H9 (cell line): Measurements from ENCODE around the gene UNC5B. TPM values are rescaled to one million over a fixed set of nuclear protein-coding genes. Genes with fewer than 3 reads are reported as not detected.

Source experiments
- DNase-seq: peaks from one replicate; pipeline ENCODE4 v3.0.0-alpha.2; 2017
- H2AFZ ChIP-seq: one replicate; pipeline ENCODE4 v1.6.1; 2013; ENCODE audit warnings: mild to moderate bottlenecking, low read length, control low read depth, moderate library complexity
- H2AK5ac ChIP-seq: 2 replicates; pipeline ENCODE4 v1.6.1; 2013; ENCODE audit warnings: low read length, control low read depth, mixed read lengths; ENCODE audit not compliant: insufficient read length
- H2BK120ac ChIP-seq: one replicate; pipeline ENCODE4 v1.6.1; 2013; ENCODE audit warnings: low read depth, mild to moderate bottlenecking, low read length, control low read depth, inconsistent platforms; ENCODE audit not compliant: poor library complexity, severe bottlenecking
- H2BK12ac ChIP-seq: 2 replicates; pipeline ENCODE4 v1.6.1; 2013; ENCODE audit warnings: low read length, control low read depth, mixed read lengths, low read depth; ENCODE audit not compliant: insufficient read length
- H2BK15ac ChIP-seq: 2 replicates; pipeline ENCODE4 v1.6.1; 2013; ENCODE audit warnings: low read depth, low read length, control low read depth
- H2BK20ac ChIP-seq: one replicate; pipeline ENCODE4 v1.6.1; 2013; ENCODE audit warnings: low read depth, mild to moderate bottlenecking, low read length, control low read depth, inconsistent platforms; ENCODE audit not compliant: poor library complexity, severe bottlenecking
- H2BK5ac ChIP-seq: 2 replicates; pipeline ENCODE4 v1.6.1; 2013; ENCODE audit warnings: low read length, control low read depth, mixed read lengths; ENCODE audit not compliant: insufficient read length
- H3K14ac ChIP-seq: 2 replicates; pipeline ENCODE4 v1.6.1; 2013; ENCODE audit warnings: low read length, control low read depth; ENCODE audit not compliant: insufficient read depth
- H3K18ac ChIP-seq: 2 replicates; pipeline ENCODE4 v1.6.1; 2013; ENCODE audit warnings: low read depth, mild to moderate bottlenecking, mixed read lengths, low read length, control low read depth; ENCODE audit not compliant: insufficient read length
- H3K23ac ChIP-seq: 2 replicates; pipeline ENCODE4 v1.6.1; 2013; ENCODE audit warnings: low read length, control low read depth, mixed read lengths, low read depth; ENCODE audit not compliant: insufficient read length
- H3K23me2 ChIP-seq: 2 replicates; pipeline ENCODE4 v1.6.1; 2013; ENCODE audit warnings: low read depth, mild to moderate bottlenecking, mixed read lengths, low read length, control low read depth; ENCODE audit not compliant: insufficient read length, poor library complexity, severe bottlenecking
- H3K27ac ChIP-seq: 2 replicates; pipeline ENCODE4 v1.5.1; 2013; ENCODE audit warnings: low read length, control low read depth, mixed read lengths, low read depth; ENCODE audit not compliant: insufficient read length
- H3K27me3 ChIP-seq: 2 replicates; pipeline ENCODE4 v1.6.1; 2013; ENCODE audit warnings: low read length, control low read depth, inconsistent platforms; ENCODE audit not compliant: insufficient read depth
- H3K4ac ChIP-seq: 2 replicates; pipeline ENCODE4 v1.6.1; 2013; ENCODE audit warnings: low read depth, mild to moderate bottlenecking, control low read depth, inconsistent platforms, low read length, moderate library complexity
- H3K4me1 ChIP-seq: 2 replicates; pipeline ENCODE4 v1.6.1; 2013; ENCODE audit warnings: low read length, control low read depth, inconsistent platforms; ENCODE audit not compliant: insufficient read depth
- H3K4me2 ChIP-seq: 2 replicates; pipeline ENCODE4 v1.6.1; 2013; ENCODE audit warnings: low read length, control low read depth, mixed read lengths; ENCODE audit not compliant: insufficient read length, insufficient read depth
- H3K56ac ChIP-seq: 2 replicates; pipeline ENCODE4 v1.6.1; 2013; ENCODE audit warnings: low read depth, mild to moderate bottlenecking, mixed read lengths, low read length, control low read depth; ENCODE audit not compliant: insufficient read length
- H3K79me1 ChIP-seq: 2 replicates; pipeline ENCODE4 v1.6.1; 2013; ENCODE audit warnings: low read depth, mild to moderate bottlenecking, moderate library complexity, low read length, control low read depth, inconsistent platforms; ENCODE audit not compliant: insufficient read depth, poor library complexity, severe bottlenecking
- H3K79me2 ChIP-seq: 2 replicates; pipeline ENCODE4 v1.6.1; 2013; ENCODE audit warnings: low read length, control low read depth, inconsistent platforms; ENCODE audit not compliant: insufficient read depth
- H3K9ac ChIP-seq: 2 replicates; pipeline ENCODE4 v1.6.1; 2013; ENCODE audit warnings: low read length, control low read depth, mixed read lengths; ENCODE audit not compliant: insufficient read length; ENCODE audit errors: extremely low read depth
- H3K9me3 ChIP-seq: one replicate; pipeline ENCODE4 v1.6.1; 2013; ENCODE audit warnings: low read depth, low read length, inconsistent platforms; ENCODE audit not compliant: control insufficient read depth
- H3T11ph ChIP-seq: one replicate; pipeline ENCODE4 v1.6.1; 2013; ENCODE audit warnings: mild to moderate bottlenecking, low read length, control low read depth, inconsistent platforms
- H4K20me1 ChIP-seq: one replicate; pipeline ENCODE4 v1.6.1; 2013; ENCODE audit not compliant: control insufficient read depth, insufficient read length, insufficient read depth
- H4K5ac ChIP-seq: 2 replicates; pipeline ENCODE4 v1.6.1; 2013; ENCODE audit warnings: low read depth, mild to moderate bottlenecking, mixed read lengths, low read length, control low read depth; ENCODE audit not compliant: insufficient read length
- H4K8ac ChIP-seq: replicated peaks from 2 replicates; pipeline ENCODE4 v1.6.1; 2013; ENCODE audit warnings: low read length, control low read depth, mixed read lengths, low read depth; ENCODE audit not compliant: insufficient read length
- H4K91ac ChIP-seq: 2 replicates; pipeline ENCODE4 v1.6.1; 2013; ENCODE audit warnings: low read depth, mild to moderate bottlenecking, moderate library complexity, mixed read lengths, low read length, control low read depth; ENCODE audit not compliant: insufficient read length
- H3K27ac Mint-ChIP-seq, 3 experiments: 2 replicates in 2 of 3; 3 replicates in 1 of 3; pipeline ENCODE4 v1.8.0; 2020 to 2021; ENCODE audit warnings: mixed read lengths in 3 of 3, mild to moderate bottlenecking in 1 of 3, moderate library complexity in 1 of 3
- H3K27me3 Mint-ChIP-seq: 2 replicates; pipeline ENCODE4 v1.8.0; 2021; ENCODE audit warnings: low read depth, mild to moderate bottlenecking, moderate library complexity, mixed read lengths
- H3K36me3 Mint-ChIP-seq, 3 experiments: 2 replicates in 2 of 3; 3 replicates in 1 of 3; pipeline ENCODE4 v1.8.0; 2020 to 2021; ENCODE audit warnings: low read depth in 3 of 3, mixed read lengths in 3 of 3; ENCODE audit not compliant: insufficient read depth in 1 of 3
- H3K4me1 Mint-ChIP-seq, 2 experiments: 2 replicates each; pipeline ENCODE4 v1.8.0; 2020; ENCODE audit warnings: mixed read lengths in 2 of 2
- H3K4me3 Mint-ChIP-seq, 2 experiments: 2 replicates in 1 of 2; 3 replicates in 1 of 2; pipeline ENCODE4 v1.8.0; 2020 to 2021; ENCODE audit warnings: mild to moderate bottlenecking in 2 of 2, mixed read lengths in 2 of 2, moderate library complexity in 1 of 2
- H3K9me3 Mint-ChIP-seq, 2 experiments: 2 replicates in 1 of 2; 3 replicates in 1 of 2; pipeline ENCODE4 v1.8.0; 2020; ENCODE audit warnings: mild to moderate bottlenecking in 2 of 2, mixed read lengths in 2 of 2, moderate library complexity in 1 of 2
- CTCF ChIP-seq: fragments of 200-600 bp; sonication (generic); conservative IDR thresholded peaks from 3 replicates; pipeline ENCODE4 v1.8.0; 2021; ENCODE audit warnings: antibody characterized with exemption, mild to moderate bottlenecking
- WGBS: extraction: QIAGEN DNeasy Blood & Tissue Kit; methylation state at CpG from one replicate; pipeline ENCODE4 v1.1.7; 2013; ENCODE audit warnings: missing lambda C conversion rate, low lambda C conversion rate, mixed read lengths; ENCODE audit not compliant: insufficient read length; ENCODE audit errors: extremely low coverage; 5-methylcytosine and 5-hydroxymethylcytosine counted together
- total RNA-seq: library from RNA; stranded (reverse); gene quantifications from 2 replicates; pipeline ENCODE4 v1.2.1, GENCODE V29; 2021

The UNC5B gene
- total RNA-seq, 1 experiment from 2014 or later: 28.4 TPM

GRCh38 chr10:71191019-71191418 lies 21.4 kb upstream of the UNC5B start:
- H4K5ac ChIP-seq: no peak overlapping the region
- DNase-seq: no peak
- H2BK15ac ChIP-seq: no peak overlapping the region
- no peaks in the 10 kb centered on the region for H3K79me2 ChIP-seq
- H3K9me3 ChIP-seq: no peaks in the 10 kb centered on the region
- H2AFZ ChIP-seq: no peak overlapping the region
- H2BK20ac ChIP-seq: no peak overlapping the region
- no peak overlapping the region for H2AK5ac ChIP-seq
- no CpG with 5 or more reads among the region's 4 CpGs for WGBS
- no peaks in the 10 kb centered on the region for H4K20me1 ChIP-seq
- Mint-ChIP-seq H3K4me1 (peaks cover 6 to 25% of the 10 kb centered on the region in 2 experiments), H3K27me3 (peaks cover 6% of the 10 kb centered on the region), H3K9me3 (no peaks in the 10 kb centered on the region), H3K27ac (no peak overlapping the region; a peak in 1 of 7 replicates), H3K36me3 (no peaks in the 10 kb centered on the region; a peak in 1 of 7 replicates), H3K4me3 (no peak overlapping the region)
- H3K9ac ChIP-seq: no peak overlapping the region
- H3K27ac ChIP-seq: no peak overlapping the region
- H3K4me2 ChIP-seq: no peak overlapping the region
- no peaks in the 10 kb centered on the region for H3K23me2 ChIP-seq
- no peaks in the 10 kb centered on the region for H3K4me1 ChIP-seq
- no peak for TF ChIP-seq CTCF
- H3K18ac ChIP-seq: no peak overlapping the region
- no peak overlapping the region for H3K23ac ChIP-seq
- no peak overlapping the region for H3K14ac ChIP-seq
- no peak overlapping the region for H4K91ac ChIP-seq
- no peak overlapping the region for H3K56ac ChIP-seq
- no peaks in the 10 kb centered on the region for H3K27me3 ChIP-seq
- H4K8ac ChIP-seq: no peak overlapping the region
- H3K4ac ChIP-seq: no peak overlapping the region
- H3K79me1 ChIP-seq: no peaks in the 10 kb centered on the region
- no peak overlapping the region for H2BK5ac ChIP-seq
- no peak overlapping the region for H2BK12ac ChIP-seq
- no peak overlapping the region for H3T11ph ChIP-seq
- no peak overlapping the region for H2BK120ac ChIP-seq
